ENCODE measurements around the gene MICA.
A peak's percentile ranks its signal among the peaks of the same experiment; 100 is the strongest.

DNA sequence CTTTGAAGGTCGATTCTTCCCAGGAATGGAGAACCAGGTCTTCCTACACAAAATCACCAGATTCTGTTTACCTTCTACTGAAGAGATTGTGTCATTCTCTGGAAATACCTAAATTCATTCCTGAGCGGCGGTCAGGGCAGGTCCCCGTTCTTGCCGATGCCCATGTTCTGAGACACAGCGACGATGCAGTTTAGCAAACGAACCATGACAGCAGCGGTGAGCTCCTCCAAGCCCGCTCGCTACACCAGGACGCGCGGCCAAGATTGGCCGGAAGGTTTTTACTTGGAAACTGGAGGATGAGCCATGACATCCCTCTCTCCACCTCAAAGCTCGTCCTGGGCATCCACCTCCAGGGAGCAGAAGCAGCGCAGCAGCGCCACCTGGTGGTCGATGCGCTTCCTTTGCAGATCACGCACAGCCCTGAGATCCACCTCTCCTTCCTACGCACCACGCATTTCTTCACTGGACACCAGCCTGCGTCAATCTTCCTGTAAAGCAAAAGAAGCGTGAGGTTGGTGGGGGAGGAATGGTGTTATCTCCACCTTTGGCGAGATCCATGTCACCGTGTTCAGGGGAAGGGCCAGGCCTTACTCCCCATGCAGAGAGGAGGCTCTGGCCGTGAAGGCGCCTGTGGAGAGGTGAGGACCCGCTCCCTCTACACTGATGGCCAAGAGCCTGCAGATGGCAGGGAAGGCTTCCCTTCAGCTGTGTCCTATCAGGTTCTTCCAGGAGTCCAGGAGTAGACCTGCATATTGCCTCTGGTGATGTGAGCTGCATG, 36.5 kb upstream of the MICA start:
- TF ChIP-seq, protein P1, sequence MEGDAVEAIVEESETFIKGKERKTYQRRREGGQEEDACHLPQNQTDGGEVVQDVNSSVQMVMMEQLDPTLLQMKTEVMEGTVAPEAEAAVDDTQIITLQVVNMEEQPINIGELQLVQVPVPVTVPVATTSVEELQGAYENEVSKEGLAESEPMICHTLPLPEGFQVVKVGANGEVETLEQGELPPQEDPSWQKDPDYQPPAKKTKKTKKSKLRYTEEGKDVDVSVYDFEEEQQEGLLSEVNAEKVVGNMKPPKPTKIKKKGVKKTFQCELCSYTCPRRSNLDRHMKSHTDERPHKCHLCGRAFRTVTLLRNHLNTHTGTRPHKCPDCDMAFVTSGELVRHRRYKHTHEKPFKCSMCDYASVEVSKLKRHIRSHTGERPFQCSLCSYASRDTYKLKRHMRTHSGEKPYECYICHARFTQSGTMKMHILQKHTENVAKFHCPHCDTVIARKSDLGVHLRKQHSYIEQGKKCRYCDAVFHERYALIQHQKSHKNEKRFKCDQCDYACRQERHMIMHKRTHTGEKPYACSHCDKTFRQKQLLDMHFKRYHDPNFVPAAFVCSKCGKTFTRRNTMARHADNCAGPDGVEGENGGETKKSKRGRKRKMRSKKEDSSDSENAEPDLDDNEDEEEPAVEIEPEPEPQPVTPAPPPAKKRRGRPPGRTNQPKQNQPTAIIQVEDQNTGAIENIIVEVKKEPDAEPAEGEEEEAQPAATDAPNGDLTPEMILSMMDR (IDR thresholded peaks at IDR 0.05 in 4 of 5, conservative IDR thresholded peaks at IDR 0.05 in 1 of 5) = peak; percentile 81 to 94 (median 94)
- TF ChIP-seq POLR2A (IDR thresholded peaks at IDR 0.05) = no peak

Measured in gastrocnemius medialis (tissue), 4 donors.